Vagina (tissue), 2 donors: Measurements from ENCODE around the gene CPLANE1.

Experiments
- POLR2AphosphoS5 ChIP-seq, 2 donors: sonication (generic); formaldehyde crosslinking; IDR thresholded peaks; one replicate each; pipeline ENCODE4 v1.9.0; 2017; ENCODE audit warnings: antibody characterized with exemption in 2 of 2, mild to moderate bottlenecking in 2 of 2, low read depth in 1 of 2; ENCODE audit not compliant: insufficient read depth in 1 of 2
- TF ChIP-seq, protein P1 (sequence below), 3 experiments: fragments of 450-650 bp in 2 of 3; fragments of 200-600 bp in 1 of 3; sonication (generic) in 1 of 3; IDR thresholded peaks; one replicate each; pipeline ENCODE4 v1.5.1; 2017 to 2019; ENCODE audit warnings: antibody characterized with exemption in 3 of 3, mild to moderate bottlenecking in 2 of 3, moderate library complexity in 2 of 3

DNA sequence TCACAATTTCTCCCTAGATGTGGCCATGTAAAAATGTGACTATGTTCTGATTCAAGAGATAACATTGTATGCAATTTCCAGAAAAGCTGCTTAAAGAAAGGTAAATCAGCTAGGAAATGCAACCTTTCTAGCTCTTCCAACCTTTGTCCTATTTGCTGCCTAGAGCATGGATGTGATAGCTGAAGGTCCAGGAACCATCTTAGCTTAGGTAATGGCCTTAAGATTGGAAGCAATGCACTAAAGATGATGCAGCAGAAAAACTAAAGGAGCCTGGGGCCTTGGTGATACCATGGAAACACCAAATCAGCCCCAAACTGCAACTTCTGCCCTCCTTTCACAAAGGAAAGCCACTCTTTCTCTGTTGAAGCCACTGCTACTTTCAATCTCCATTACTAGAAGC lies 27.0 kb downstream of the CPLANE1 start:
- TF ChIP-seq, protein P1, sequence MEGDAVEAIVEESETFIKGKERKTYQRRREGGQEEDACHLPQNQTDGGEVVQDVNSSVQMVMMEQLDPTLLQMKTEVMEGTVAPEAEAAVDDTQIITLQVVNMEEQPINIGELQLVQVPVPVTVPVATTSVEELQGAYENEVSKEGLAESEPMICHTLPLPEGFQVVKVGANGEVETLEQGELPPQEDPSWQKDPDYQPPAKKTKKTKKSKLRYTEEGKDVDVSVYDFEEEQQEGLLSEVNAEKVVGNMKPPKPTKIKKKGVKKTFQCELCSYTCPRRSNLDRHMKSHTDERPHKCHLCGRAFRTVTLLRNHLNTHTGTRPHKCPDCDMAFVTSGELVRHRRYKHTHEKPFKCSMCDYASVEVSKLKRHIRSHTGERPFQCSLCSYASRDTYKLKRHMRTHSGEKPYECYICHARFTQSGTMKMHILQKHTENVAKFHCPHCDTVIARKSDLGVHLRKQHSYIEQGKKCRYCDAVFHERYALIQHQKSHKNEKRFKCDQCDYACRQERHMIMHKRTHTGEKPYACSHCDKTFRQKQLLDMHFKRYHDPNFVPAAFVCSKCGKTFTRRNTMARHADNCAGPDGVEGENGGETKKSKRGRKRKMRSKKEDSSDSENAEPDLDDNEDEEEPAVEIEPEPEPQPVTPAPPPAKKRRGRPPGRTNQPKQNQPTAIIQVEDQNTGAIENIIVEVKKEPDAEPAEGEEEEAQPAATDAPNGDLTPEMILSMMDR (IDR thresholded peaks at IDR 0.05): no peak
- no peak for TF ChIP-seq POLR2AphosphoS5 (IDR thresholded peaks at IDR 0.05; ENCODE audit: insufficient read depth in 1 of 2, low read depth in 1 of 2)
